NCI-H2029 treated with DMSO at 0.1 percent for 48 hours (cell line): ENCODE measurements around the gene ARMC2.

Experiments used
- DNase-seq: peaks from one replicate; lab custom pipeline; 2025; lab: John Stamatoyannopoulos, UW

Gene ARMC2

DNA sequence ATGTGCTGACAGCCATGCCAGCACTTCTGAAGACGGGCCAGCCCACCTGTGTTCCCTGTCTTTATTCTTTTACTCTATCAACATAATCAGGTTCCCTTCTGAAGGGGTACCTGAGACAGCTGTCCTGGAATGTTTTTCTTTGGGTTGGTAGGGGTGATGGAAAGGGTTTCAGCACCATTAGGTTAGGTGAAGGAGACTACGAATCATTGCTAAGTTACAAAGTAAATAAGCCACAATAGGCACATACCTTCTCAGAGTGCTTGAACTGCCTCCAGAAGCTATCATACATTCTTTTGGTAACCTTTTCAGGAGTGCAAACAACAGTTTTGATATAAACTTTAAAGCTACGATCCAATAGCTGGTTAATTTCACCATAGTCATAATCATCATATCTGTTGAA lies 140.1 kb downstream of the ARMC2 start:
- DNase-seq = no peak

DNA sequence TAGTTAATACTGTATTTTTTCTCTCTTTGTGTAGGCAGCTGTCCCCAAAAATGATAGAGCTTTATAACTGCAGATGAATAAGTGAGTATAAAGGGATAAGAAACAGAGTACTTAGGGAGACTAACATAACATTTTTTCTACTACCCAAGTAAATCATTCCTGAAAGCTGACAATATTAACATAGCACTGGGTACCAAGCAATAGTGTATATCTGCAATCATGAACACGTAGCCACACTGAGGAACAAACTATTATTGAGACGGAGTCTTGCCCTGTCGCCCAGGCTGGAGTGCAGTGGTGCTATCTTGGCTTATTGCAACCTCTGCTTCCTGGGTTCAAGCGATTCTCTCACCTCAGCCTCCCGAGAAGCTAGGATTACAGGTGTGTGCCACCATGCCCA lies 140.5 kb downstream of the ARMC2 start:
- DNase-seq = no peak

DNA sequence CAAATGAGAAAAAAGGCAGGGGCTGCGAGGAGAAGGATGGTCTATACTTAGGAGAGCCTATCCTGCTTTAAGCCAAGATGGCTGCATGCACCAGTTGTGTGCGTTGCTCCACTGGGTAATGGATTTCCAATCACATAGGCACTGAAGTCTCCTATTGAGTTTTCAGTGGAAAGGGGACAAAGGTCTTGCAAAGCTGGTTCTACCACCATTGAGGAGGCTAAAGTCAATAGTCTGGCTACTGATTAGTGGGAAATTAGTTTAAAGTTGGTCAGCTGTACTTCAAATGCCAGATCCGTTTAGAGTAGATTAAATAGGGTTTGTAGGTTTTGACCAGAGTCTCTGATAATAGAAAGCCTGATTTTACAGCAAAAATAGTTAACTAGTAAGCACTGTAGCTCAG lies 141.5 kb downstream of the ARMC2 start:
- no peak for DNase-seq

DNA sequence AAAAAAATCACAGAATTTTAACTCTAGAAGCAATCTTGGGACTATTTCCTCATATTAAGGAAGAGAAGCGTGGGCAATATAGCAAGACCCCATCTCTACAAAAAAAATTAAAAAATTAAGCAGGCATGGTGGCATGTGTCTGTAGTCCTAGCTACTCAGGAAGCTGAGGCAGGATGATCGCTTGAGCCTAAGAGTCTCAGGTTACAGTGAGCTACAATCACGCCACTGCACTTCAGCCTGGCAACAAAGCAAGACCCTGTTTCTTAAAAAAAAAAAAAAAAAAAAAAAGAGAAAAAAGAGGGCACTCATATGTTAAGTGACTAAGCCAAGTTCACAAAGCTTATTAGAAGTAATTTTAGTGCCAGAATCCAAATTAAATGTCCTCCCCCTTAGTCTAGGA lies 145.7 kb downstream of the ARMC2 start:
- no peak for DNase-seq

DNA sequence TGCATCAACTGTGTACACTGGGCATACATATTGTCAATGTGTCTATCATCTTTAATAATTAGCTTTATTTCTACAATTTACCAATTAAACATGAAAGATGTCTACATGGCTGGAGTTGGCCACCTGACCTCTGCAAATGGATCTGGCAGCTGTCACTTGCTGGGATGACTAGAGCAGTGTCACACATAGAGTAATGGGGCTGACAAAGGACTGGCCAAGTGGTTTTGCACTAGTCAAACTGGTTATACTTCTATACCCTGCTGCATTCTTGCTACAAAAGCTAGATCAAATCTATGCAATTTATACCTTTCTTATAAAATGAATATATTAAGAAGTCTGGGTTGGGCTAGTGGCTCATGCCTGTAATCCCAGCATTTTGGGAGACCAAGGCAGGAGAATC lies 147.1 kb downstream of the ARMC2 start:
- no peak for DNase-seq

DNA sequence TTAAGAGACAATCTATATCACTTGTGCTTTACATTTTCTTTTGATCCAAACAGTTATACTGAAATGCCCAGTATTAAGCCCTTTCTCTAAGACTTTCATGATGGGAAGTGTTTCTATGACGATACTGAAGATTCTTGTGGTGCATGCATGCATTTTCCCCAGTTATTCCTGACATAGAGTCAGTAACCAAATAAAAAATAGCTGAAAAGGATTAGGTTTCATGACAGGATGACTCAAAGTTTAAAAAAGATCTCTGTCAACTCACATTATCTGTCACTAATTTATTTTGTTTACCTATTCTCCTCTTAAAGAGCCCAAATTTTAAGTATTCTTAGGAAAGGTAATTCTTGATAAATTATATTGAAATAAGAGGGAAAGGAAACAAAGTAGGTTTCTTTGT lies 148.0 kb downstream of the ARMC2 start:
- no peak for DNase-seq

DNA sequence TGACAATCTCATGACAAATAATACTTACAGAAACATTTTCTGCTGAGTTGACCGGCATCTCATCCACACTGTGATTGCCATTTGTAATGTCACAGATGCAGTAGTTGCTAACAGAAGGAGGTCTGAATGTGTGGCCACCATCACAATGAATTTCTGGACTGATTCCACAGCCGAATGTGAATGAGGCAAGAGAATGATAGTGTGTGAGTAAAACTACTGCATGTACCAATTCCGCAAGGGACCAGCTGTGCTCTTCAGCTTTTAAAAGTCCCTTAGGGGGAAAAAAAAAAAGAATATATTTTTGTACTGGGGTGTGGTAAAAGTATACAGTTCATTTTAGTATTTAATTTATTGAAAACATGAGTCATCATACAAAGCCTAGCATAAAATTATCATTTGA lies 150.3 kb downstream of the ARMC2 start:
- no peak for DNase-seq

DNA sequence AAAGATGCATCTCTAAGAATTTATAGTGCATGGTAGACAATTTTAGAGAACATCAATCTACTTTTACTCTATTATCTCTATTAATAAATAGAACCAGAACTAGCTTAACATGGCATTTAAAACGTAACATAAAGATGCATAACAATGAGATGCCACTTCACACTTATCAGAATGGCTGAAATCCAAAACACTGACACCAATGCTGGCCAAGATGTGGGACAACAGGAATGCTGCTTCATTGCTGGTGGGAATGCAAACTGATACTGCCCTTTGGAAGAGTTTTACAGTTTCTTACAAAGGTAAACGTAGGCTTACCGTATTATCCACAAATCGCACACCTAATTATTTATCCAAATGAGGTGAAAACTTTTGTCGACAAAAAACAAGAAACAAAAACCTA lies 151.2 kb downstream of the ARMC2 start:
- DNase-seq = no peak

DNA sequence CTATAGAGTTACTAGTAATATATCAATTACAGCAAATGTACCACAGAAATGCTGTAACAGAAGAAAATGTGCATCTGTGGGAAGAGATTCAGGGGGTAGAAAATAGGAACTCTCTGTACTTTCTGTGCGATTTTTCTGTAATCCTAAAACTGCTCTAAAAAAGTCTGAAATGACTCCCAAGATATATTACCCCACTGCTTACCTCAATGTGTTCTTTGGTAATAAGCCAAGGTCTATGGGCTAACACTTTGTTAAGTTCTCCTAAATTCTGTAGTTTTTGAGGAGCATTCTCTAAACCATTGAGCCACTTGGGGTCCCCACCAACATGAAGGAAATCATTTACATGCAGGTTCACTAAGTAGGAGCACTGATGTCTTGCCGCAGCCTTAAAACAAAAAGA lies 152.1 kb downstream of the ARMC2 start:
- no peak for DNase-seq

DNA sequence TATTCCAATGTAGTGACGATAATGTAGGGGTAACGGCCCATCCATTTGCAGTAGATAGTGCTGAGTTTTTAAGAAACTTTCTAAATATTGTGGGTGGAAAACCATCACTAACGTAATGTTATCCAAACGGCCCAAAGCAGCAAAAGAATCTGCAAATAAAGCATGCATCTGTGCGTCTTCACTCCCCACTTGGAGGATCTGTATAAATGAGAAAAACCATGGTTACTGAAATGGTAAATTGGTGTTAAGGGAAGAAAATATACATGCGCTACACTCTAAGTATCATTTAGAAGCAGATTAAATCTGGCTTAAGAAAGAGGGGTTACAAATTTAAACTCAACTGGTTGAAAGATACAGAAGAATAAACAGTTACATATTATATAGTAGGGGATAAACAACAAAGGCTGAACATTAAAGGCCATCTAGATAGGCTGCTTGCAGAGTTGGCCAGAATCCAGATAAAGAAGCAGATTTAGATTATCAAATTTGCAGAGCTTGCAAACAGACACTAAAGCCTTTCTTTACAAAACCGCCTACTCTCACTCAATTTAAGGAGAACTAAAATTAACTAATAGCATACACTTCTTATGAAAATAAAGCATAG lies 153.2 kb downstream of the ARMC2 start:
- DNase-seq = no peak

DNA sequence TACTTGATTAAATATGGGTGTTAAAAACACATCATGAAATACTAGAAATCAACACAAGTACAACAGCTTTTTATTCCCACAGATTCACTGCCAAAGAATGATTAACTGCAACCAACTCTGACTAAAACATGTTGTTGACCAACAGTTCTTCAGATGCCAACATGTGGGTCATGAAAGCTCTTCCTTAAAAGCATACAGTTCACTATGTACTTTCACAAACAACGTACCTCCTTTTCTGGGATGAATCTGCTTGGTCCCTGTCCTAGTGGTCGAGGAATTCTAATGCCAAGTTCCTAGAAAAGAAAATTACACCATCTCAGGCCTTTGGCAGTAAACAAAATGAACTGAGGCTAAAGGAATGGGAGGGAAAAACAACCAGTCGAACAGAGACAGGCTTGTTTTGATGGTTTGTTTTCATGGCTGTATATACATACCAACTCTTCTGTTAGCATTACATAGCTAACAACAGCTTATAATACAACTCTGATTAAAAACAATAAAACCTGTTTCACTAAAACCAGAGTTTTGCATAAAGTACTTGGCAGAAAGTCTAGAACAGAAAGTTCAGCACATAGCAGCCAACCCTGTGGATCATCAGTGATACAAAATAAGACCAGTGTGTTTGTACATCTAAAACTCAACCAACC lies 154.0 kb downstream of the ARMC2 start:
- no peak for DNase-seq

DNA sequence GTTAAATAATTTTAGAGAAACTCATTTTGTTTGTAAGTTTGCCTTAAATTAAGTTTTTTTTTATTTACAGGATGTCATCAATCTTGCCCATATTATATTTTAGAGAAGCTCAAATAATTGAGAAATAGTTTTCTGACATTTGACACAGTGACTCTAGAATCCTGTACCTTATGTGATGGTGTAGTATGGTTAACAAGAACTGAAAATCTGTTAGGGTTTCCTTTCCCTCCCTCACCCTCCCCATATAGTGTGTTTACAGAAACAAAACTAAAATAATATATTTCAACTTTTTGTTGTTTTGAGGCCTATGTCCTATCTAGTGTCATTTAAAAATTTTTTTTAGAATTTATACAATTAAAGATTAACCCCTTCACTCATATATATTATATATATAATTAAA lies 154.7 kb downstream of the ARMC2 start:
- DNase-seq = no peak

DNA sequence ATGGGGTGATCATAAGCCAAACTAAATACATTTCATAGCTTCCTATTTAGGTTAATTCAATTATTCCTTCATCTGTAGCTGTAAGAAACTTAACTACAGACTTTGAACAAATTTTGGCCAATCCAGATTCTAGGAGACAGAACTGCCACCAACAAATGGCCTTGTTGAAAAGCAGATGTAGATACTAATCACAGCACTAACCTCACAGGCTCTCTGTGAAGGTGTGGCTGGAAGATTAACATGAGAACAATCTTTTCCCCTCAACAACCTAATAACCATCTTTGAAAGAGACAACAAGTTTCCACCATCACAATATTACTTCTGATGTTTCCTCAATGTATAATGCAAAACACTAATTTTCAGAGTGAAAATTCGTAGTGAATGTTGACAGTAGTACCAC lies 158.6 kb downstream of the ARMC2 start:
- no peak for DNase-seq

DNA sequence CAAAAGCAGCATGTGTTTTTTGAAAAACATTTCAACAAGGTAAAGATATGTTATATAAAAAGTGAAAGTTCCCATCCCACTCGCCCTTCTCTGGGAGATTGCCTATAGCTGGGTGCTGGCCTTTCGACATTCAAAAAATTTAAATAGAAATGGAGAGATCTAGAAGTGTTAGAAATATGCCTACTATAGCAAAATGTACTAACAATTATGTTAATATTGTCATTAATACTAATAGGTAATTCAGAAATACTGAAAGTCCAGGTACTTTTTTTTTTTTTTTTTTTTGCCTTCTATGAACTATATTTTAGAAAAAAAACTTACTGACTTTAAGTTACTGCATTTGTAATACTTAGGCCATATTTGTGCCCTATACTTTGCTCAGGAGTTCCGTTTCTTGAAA lies 159.3 kb downstream of the ARMC2 start:
- no peak for DNase-seq

DNA sequence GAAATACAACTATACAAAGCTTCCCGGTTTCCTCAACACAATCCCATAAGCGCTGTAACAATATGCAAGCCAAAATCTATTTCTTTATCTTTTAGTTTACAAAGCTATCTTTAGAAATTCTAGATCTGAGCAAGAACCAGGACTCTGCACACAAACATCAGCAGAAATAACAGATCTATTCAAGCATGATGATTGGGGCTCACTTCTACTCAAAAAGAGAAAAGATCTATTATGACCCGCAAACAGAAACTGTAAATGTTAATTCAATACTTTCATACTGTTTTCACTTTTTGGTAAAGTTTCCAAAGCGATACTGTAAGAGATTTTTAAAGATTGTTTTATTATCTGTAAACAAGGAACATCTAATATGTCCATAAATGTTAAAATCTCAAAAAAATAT lies 159.8 kb downstream of the ARMC2 start:
- no peak for DNase-seq

DNA sequence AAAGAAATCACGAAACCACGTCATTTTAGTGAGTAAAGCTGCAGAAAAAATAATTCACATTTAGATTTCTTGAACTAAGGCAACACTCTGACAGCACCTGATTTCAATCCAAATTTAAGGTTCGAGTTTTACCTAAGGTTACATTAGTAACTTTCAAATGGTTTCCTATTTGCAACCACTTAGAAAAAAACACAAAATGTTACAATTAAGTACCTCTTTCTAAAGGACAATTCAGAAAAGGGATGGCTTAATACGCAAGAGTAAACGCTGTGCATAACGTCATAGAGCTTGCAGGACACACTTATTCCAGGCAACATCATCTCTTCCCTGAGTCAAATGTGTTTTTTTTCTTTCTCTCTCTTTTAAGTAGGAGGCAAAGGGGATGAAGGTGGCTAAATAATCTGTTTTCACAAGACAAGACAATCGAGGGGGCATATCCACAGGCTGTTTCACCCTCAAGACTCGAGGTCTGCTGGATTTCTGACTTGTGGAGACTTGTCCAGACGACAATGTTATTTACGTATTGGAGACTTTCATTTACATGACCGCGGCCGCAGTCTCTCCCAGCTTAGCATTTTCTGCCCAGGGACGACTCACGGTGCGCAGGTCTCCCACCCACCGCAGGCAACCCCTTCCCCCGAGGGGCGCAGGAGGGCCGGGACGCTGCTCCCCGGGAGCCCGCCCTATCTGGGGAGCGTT lies 160.5 kb downstream of the ARMC2 start:
- DNase-seq = peak; percentile 24

DNA sequence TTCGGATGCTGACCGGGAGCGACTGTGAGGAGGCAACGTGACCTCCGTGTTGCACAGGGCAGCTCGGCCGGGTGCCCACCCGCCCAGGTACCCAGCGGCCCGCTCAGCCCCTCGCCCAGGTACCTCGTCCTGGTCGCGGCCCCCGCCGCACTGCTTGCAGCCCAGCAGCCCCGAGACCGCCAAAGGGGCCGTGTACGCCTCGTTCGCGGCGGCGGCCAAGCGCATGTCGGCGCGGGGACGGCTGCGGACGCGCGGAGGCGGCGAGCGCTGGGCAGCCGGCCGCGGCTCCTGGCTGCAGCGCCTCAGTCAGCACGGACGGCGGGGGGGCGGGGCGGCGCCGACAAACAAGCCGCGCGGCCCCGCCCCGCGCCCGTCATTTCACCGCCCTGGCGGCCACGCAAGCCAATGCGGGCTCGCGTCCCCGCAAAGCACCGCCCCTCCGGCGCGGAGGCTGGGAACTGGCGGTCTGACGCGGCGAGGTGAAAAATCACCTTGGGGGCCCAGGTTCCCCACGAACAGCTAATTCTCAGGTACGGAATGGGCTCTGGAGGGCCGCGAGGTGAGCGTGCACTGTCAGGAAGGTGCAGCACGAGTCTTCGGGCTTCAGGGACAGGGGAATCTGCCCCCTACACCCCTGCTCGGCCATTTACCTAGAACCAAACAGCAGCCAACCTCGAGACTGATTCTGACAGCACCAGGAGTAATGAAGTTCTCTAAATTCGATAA lies 161.2 kb downstream of the ARMC2 start:
- DNase-seq = peak; percentile 31

DNA sequence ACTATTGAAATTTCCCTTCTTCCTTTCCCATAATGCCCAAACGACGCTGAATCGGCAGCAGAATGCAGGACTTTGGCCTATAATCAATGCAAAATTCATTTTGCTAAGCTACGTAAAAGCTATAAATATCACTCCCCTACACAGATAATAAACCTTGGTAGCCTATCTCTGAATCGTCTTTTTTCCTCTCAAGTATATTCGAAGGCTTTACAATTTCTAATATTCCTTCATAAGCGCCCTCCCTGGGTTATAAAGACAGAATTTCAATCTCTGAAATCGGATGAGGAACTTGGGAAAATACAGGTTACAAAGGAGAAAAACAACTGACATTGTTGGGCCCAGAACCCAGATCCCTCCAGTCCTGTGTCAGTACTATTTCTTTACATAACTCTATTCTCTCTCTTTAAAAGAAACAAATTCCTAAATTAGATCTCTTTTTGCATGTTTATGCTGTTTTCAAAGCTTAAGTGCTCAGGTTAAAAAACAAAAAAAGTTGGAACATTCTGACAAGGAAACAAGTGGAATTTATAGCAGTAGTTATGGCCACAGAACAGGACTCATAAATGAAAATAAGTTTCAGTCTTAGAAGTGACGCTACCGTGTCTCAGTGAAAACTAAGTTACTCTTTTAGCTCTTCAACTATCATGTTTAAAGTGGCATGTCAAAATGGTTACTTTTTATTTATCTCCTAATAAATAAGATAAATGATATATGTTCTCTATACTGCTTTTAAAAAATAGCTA lies 161.9 kb downstream of the ARMC2 start:
- DNase-seq = no peak

DNA sequence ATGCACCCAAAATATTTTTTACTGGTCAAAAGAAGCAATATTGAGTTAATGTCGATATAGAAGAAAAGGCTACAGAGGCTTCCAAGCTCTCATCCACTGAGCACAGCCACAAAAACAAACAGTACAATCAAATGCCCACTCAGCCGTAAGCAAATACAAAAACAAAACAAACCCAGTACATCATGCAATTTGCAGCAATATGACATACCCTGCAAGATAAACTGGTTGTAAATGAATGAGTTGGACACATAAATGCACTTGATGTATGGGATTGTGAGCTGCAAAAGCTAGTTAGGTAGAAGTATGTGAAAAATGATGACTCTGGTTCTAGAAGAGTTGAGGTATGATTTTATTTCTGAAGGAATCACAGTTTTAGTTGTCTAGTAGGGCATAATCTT lies 162.5 kb downstream of the ARMC2 start:
- DNase-seq = peak; percentile 49

DNA sequence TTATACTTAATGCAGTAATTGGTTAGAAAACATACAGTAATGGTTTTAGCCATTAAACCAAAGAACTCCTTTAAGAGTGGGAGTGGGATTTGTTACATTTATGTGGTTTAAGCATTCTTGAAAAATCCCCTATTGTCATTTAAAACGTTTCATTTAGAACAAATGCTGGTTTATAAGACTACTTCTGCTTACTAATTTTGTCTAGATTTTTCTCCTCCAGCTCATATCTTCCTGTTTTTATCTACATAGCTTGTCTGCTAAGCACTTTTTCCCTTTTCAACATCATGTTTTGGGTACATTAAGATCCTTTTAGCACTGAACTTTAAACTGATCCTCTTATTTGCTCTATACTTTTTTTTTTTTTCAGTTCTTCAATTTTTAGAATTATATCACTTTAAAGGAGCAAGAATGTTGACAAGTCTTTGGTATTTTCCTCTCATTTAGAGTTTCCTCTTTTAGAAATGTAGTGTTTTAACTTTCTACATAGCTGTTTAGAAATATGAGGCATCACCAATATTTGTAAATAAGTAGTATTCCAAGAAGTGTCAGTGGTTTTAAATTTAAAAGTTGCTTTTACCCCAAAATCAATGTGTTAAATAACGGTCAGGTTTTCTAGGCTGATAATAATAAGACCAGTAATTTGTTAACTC lies 165.6 kb downstream of the ARMC2 start:
- no peak for DNase-seq

DNA sequence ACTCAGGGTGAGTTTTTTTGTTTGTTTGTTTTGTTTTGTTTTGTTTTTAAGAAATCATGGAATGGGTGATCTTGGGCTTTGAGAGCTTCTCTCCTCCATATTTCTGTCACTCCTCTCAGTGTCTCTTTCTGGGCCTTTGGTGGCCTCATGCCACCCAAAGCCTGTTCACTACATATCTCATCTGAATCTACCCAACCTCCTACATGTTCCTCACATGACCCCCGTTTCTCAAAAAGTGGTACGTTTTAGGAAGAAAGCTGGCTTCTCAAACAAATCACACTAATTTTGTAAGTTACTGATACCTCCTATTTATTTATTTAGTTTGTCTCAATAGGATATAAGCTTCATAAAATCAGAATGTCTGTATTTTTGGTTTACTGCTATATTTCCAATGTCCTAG lies 166.4 kb downstream of the ARMC2 start:
- DNase-seq = no peak

DNA sequence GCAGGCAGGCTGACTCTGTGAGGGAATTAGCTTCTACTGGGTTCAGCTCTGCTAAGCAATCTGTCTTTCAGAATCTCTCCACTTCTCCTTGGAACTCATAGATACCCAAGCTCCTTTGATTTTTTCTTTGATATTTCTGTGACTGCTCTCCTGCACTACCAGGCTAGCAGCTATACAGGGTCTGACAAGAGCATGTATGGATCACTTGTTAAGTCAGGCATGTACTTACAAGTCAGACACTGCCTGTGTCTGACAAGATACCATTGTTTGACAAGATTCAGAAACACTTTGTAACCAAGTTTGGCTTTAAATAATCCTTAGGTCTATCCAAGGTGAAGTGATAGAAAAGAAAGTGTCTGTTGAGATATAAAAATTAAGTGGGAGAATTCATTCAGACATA lies 167.0 kb downstream of the ARMC2 start:
- no peak for DNase-seq
